NCI-H510A (cell line): ENCODE measurements around the gene ZNF841.
"Not testable (repeated sequence)": the region's sequence is repeated elsewhere in the genome, so short reads cannot be mapped to it uniquely, and the experiment has no call there.

Source experiments
- DNase-seq: peaks from one replicate; lab custom pipeline; 2025; lab: John Stamatoyannopoulos, UW

ZNF841 gene

GRCh38 chr19:52095172-52096014 lies at the start of gene ZNF841:
Gene ZNF841 (minus strand): TSS chr19:52095765. CDS start chr19:52084801, 10,964 bp downstream.
- DNase-seq = peak; percentile 71

GRCh38 chr19:52142001-52142595 lies 46.5 kb upstream of the ZNF841 start:
- no peak for DNase-seq

- no peak for DNase-seq
These were observed 45.6 kb upstream of the ZNF841 start for GRCh38 chr19:52141203-52141602.

- no peak for DNase-seq
These were observed 44.6 kb upstream of the ZNF841 start for GRCh38 chr19:52140032-52140710.

- DNase-seq = peak; percentile 79
These were observed 43.9 kb upstream of the ZNF841 start, which contains the start of gene ZNF616 for GRCh38 chr19:52139252-52140031. Gene ZNF616 (minus strand): TSS chr19:52139938. CDS start chr19:52130512, 9,426 bp downstream.

- no peak for DNase-seq
These were observed 43.4 kb upstream of the ZNF841 start for GRCh38 chr19:52138983-52139251.

GRCh38 chr19:52138278-52138982 lies 42.9 kb upstream of the ZNF841 start:
- peak; percentile 10 for DNase-seq

- no peak for DNase-seq
These were observed 24.7 kb upstream of the ZNF841 start for GRCh38 chr19:52120286-52120685.

- DNase-seq = no peak
These were observed 20.0 kb upstream of the ZNF841 start for GRCh38 chr19:52115526-52116053.

- DNase-seq = no peak
These were observed 19.1 kb upstream of the ZNF841 start for GRCh38 chr19:52114691-52115090.

- no peak for DNase-seq
These were observed 17.1 kb upstream of the ZNF841 start for GRCh38 chr19:52112624-52113023.

- no peak for DNase-seq
These were observed 15.2 kb upstream of the ZNF841 start for GRCh38 chr19:52110780-52111179.

- no peak for DNase-seq
These were observed 7.2 kb upstream of the ZNF841 start for GRCh38 chr19:52102782-52103181.

- no peak for DNase-seq
These were observed 6.4 kb upstream of the ZNF841 start for GRCh38 chr19:52101866-52102562.

- DNase-seq = no peak
These were observed 4.1 kb upstream of the ZNF841 start for GRCh38 chr19:52099497-52100138.

GRCh38 chr19:52096416-52096815 lies 851 bp upstream of the ZNF841 start:
- DNase-seq = not testable (repeated sequence)

- DNase-seq = no peak
These were observed 937 bp downstream of the ZNF841 start for GRCh38 chr19:52094526-52095130.

GRCh38 chr19:52086481-52086880 lies 9.1 kb downstream of the ZNF841 start:
- no peak for DNase-seq

GRCh38 chr19:52070496-52070895 lies 25.1 kb downstream of the ZNF841 start:
- DNase-seq = no peak

- DNase-seq = no peak
These were observed 25.9 kb downstream of the ZNF841 start for GRCh38 chr19:52069653-52070052.
